DND-41 (cell line): ENCODE measurements around the gene ARAP1.

Experiments used
- ATAC-seq: fragments of 200-7000 bp; cut with Tn5 transposase; 3 replicates; pipeline ENCODE4 v1.9.1; 2021; ENCODE audit warnings: low read depth; ENCODE audit not compliant: insufficient read depth
- DNase-seq: peaks from one replicate; pipeline ENCODE4 v3.0.0-alpha.2; 2020
- H2AFZ ChIP-seq: 2 replicates; pipeline ENCODE4 v1.6.0; 2012; ENCODE audit warnings: low read depth, low read length
- H3K27ac ChIP-seq: 2 replicates; pipeline ENCODE4 v1.5.1; 2012; ENCODE audit warnings: low read length, inconsistent platforms
- H3K27me3 ChIP-seq: fragments of 200-600 bp; sonication (generic); 2 replicates; pipeline ENCODE4 v1.6.0; 2012; ENCODE audit warnings: low read length, mild to moderate bottlenecking, inconsistent platforms; ENCODE audit not compliant: insufficient read depth, poor library complexity
- H3K36me3 ChIP-seq: 2 replicates; pipeline ENCODE4 v1.5.1; 2012; ENCODE audit warnings: low read length, inconsistent platforms; ENCODE audit not compliant: insufficient read depth
- H3K4me1 ChIP-seq: 2 replicates; pipeline ENCODE4 v1.5.1; 2012; ENCODE audit warnings: mild to moderate bottlenecking, low read length; ENCODE audit not compliant: insufficient read depth
- H3K4me2 ChIP-seq: 2 replicates; pipeline ENCODE4 v1.6.0; 2012; ENCODE audit warnings: mild to moderate bottlenecking, moderate library complexity, low read length, inconsistent platforms; ENCODE audit not compliant: insufficient read depth
- H3K4me3 ChIP-seq, 2 experiments: fragments of 200-600 bp in 1 of 2; shearing (Covaris generic) in 1 of 2; 2 replicates each; pipeline ENCODE4 v1.5.1; 2012 to 2016; ENCODE audit warnings: inconsistent platforms in 2 of 2, low read length in 2 of 2, mild to moderate bottlenecking in 2 of 2, low read depth in 1 of 2, moderate library complexity in 1 of 2
- H3K79me2 ChIP-seq: 2 replicates; pipeline ENCODE4 v1.6.0; 2012; ENCODE audit warnings: low read length, inconsistent platforms; ENCODE audit not compliant: insufficient read depth
- H3K9ac ChIP-seq: 2 replicates; pipeline ENCODE4 v1.6.0; 2012; ENCODE audit warnings: low read depth, mild to moderate bottlenecking, inconsistent platforms, low read length, moderate library complexity
- H3K9me3 ChIP-seq: 2 replicates; pipeline ENCODE4 v1.5.1; 2012; ENCODE audit warnings: low read length, moderate library complexity, mild to moderate bottlenecking, inconsistent platforms; ENCODE audit not compliant: insufficient read depth, severe bottlenecking
- H4K20me1 ChIP-seq: 2 replicates; pipeline ENCODE4 v1.6.0; 2012; ENCODE audit warnings: low read length; ENCODE audit not compliant: insufficient read depth
- EZH2 ChIP-seq: IDR thresholded peaks from 3 replicates; pipeline ENCODE4 v1.6.1; 2012; ENCODE audit warnings: borderline replicate concordance, low read depth, mild to moderate bottlenecking, moderate library complexity, low read length, inconsistent platforms; ENCODE audit not compliant: severe bottlenecking
- TF ChIP-seq, protein P1 (sequence below): IDR thresholded peaks from 2 replicates; pipeline ENCODE4 v1.5.1; 2012; ENCODE audit warnings: borderline replicate concordance, low read length, moderate library complexity, mild to moderate bottlenecking; ENCODE audit not compliant: poor library complexity, severe bottlenecking; ENCODE audit errors: extremely low read depth

Gene ARAP1

DNA sequence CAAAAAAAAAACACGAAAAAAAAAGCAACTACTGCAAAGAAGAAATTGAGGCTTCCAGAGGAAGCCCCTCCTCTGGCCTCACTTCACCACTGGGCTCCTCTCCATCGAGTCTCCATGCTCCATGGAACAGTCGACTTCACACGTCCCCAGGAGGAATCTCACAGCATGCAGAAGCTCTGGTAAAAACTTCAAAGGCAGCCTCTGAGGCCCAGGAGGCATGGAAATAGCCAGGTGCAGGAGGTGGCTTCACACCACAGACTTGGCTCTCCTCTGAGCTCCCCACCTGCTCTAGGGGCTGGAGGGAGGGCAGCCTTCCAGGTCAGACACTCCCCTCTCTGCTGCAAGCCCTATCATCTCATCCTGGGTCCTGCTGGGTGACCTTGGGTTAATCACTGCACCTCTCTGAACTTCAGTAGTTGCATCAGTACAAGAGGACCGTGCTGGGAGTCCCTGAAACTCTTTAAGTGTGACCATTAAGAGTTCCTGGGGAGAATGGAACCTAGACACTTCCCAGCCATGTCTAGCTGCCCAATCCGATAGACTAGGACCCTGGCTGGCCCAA lies 86.2 kb downstream of the ARAP1 start:
- no peak overlapping the region for H2AFZ ChIP-seq
- H4K20me1 ChIP-seq, result no peaks in the 10 kb centered on the region; the same call in 1 of the 2 replicates
- TF ChIP-seq EZH2, result no peak
- TF ChIP-seq, protein P1, sequence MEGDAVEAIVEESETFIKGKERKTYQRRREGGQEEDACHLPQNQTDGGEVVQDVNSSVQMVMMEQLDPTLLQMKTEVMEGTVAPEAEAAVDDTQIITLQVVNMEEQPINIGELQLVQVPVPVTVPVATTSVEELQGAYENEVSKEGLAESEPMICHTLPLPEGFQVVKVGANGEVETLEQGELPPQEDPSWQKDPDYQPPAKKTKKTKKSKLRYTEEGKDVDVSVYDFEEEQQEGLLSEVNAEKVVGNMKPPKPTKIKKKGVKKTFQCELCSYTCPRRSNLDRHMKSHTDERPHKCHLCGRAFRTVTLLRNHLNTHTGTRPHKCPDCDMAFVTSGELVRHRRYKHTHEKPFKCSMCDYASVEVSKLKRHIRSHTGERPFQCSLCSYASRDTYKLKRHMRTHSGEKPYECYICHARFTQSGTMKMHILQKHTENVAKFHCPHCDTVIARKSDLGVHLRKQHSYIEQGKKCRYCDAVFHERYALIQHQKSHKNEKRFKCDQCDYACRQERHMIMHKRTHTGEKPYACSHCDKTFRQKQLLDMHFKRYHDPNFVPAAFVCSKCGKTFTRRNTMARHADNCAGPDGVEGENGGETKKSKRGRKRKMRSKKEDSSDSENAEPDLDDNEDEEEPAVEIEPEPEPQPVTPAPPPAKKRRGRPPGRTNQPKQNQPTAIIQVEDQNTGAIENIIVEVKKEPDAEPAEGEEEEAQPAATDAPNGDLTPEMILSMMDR, result no peak
- no peak overlapping the region for H3K4me2 ChIP-seq
- DNase-seq (no peak), ATAC-seq (no peak)
- peaks cover 8% of the 10 kb centered on the region for H3K9me3 ChIP-seq
- H3K9ac ChIP-seq, result no peak overlapping the region
- no peaks in the 10 kb centered on the region for H3K4me1 ChIP-seq
- no peaks in the 10 kb centered on the region for H3K36me3 ChIP-seq
- no peak overlapping the region for H3K27ac ChIP-seq
- peaks cover 37% of the 10 kb centered on the region for H3K27me3 ChIP-seq
- no peak overlapping the region for H3K4me3 ChIP-seq
- no peaks in the 10 kb centered on the region for H3K79me2 ChIP-seq

DNA sequence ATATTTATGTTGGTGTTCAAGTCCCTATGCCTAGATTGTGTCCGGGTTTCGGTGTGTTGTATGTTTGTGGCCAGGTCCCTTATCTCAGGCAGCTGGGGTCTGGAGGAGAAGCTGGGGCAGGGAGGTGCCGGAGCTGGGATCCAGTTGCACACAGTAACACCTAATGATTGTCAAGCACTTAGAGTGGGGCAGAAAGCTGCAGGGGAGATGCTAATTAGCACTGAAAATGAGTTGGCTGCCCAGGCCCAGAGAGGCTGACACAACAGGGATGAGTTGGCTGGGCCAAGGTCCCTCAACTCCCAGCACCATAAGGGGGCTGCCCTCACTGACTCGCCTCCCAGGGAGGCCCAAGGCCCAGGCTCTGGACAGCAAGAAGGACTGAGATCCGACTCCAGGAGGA lies 90.2 kb downstream of the ARAP1 start:
- Histone ChIP-seq H3K79me2 (no peaks in the 10 kb centered on the region), H3K4me2 (no peak overlapping the region), H3K27me3 (peaks cover 17% of the 10 kb centered on the region), H2AFZ (no peak overlapping the region), H3K9me3 (no peaks in the 10 kb centered on the region), H3K27ac (no peak overlapping the region), H4K20me1 (no peaks in the 10 kb centered on the region), H3K9ac (no peak overlapping the region), H3K36me3 (no peaks in the 10 kb centered on the region), H3K4me1 (no peaks in the 10 kb centered on the region), H3K4me3 (no peak overlapping the region)
- TF ChIP-seq, protein P1, result no peak
- TF ChIP-seq EZH2, result no peak
- DNase-seq (no peak), ATAC-seq (no peak)

DNA sequence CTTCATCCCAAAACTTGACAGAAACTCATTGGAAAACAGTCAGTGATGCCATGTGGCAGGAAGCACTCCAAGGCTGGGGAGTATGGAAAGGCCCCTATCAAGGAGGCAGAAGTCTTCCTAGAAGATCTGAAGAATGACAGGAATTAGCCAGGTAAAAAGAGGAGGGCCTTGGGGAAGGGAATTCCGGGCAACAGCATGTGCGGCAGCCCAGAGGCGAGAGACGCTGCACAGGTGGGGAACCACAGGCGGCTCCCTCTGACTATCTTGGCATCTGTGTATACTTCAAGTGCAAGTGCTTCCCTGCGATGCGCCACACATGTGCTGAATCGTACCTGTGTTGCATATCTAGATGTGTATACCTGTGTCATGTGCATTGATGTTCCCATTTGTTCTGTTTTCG lies 90.7 kb downstream of the ARAP1 start:
- Histone ChIP-seq H3K27me3 (peaks cover 17% of the 10 kb centered on the region), H3K27ac (no peak overlapping the region), H3K79me2 (no peaks in the 10 kb centered on the region), H3K4me1 (no peaks in the 10 kb centered on the region), H3K4me3 (no peak overlapping the region), H3K9me3 (no peaks in the 10 kb centered on the region), H4K20me1 (no peaks in the 10 kb centered on the region), H3K9ac (no peak overlapping the region), H2AFZ (no peak overlapping the region), H3K36me3 (no peaks in the 10 kb centered on the region), H3K4me2 (no peak overlapping the region)
- ATAC-seq, result no peak
- TF ChIP-seq EZH2, result no peak
- TF ChIP-seq, protein P1, result no peak
- DNase-seq, result no peak
